Osteocyte (in vitro differentiated cells): Measurements from ENCODE around the gene NISCH. TPM values are rescaled to one million over a fixed set of nuclear protein-coding genes. Genes with fewer than 3 reads are reported as not detected.
A peak's percentile ranks its signal among the peaks of the same experiment; 100 is the strongest.

Source experiments
- DNase-seq: peaks from one replicate; pipeline ENCODE4 v3.0.0; 2021; ENCODE audit warnings: mixed read lengths; ENCODE audit not compliant: unreplicated experiment; ENCODE audit errors: extremely low spot score
- H3K27ac Mint-ChIP-seq: one replicate; pipeline ENCODE4 v1.8.0; 2021; ENCODE audit warnings: mild to moderate bottlenecking, mixed read lengths; ENCODE audit not compliant: unreplicated experiment
- H3K27me3 Mint-ChIP-seq: one replicate; pipeline ENCODE4 v1.8.0; 2021; ENCODE audit warnings: mixed read lengths; ENCODE audit not compliant: unreplicated experiment
- H3K36me3 Mint-ChIP-seq: one replicate; pipeline ENCODE4 v1.8.0; 2021; ENCODE audit warnings: mixed read lengths; ENCODE audit not compliant: unreplicated experiment
- H3K4me1 Mint-ChIP-seq: one replicate; pipeline ENCODE4 v1.8.0; 2021; ENCODE audit warnings: mixed read lengths; ENCODE audit not compliant: unreplicated experiment
- H3K4me3 Mint-ChIP-seq: one replicate; pipeline ENCODE4 v1.8.0; 2021; ENCODE audit warnings: mild to moderate bottlenecking, moderate library complexity, mixed read lengths; ENCODE audit not compliant: unreplicated experiment
- H3K9me3 Mint-ChIP-seq: one replicate; pipeline ENCODE4 v1.8.0; 2021; ENCODE audit warnings: mixed read lengths; ENCODE audit not compliant: unreplicated experiment
- CTCF ChIP-seq: fragments of 200-600 bp; sonication (generic); IDR thresholded peaks from 2 replicates; pipeline ENCODE4 v1.5.0; 2021; ENCODE audit warnings: antibody characterized with exemption, mild to moderate bottlenecking, moderate library complexity
- total RNA-seq: library from RNA; stranded (reverse); gene quantifications from 2 replicates; pipeline ENCODE4 v1.2.1, GENCODE V29; 2021

Gene NISCH
- total RNA-seq, 1 donor from 2014 or later, result 138 TPM

DNA sequence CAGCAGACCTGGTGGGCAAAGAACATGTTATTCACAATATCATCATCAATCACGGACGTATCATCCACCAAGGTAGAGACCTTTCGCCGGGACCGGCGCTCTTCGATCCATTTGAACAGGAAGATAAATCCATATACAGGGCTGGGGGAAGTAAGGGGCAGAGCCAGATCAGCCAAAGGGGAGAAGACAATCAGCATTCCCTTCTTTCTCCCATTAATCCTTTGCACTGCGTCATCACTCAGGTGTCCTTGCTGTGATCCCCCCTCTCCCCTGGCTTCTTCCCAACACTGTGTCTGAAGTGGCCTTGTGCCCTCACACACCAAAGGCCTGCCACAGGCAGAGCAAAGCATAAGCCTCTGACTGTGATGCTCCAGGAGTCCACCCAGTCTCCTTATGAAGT lies 46.9 kb upstream of the NISCH start:
- Mint-ChIP-seq H3K4me1 (peaks cover 36% of the 10 kb centered on the region), H3K27ac (peak overlapping the region; percentile 9), H3K4me3 (peak overlapping the region; percentile 81), H3K36me3 (peaks cover 17% of the 10 kb centered on the region), H3K9me3 (no peaks in the 10 kb centered on the region), H3K27me3 (no peaks in the 10 kb centered on the region)
- DNase-seq, result no peak
- TF ChIP-seq CTCF, result no peak

- Mint-ChIP-seq H3K4me3 (no peak overlapping the region), H3K27ac (no peak overlapping the region), H3K27me3 (no peaks in the 10 kb centered on the region), H3K36me3 (peaks cover 6% of the 10 kb centered on the region), H3K9me3 (no peaks in the 10 kb centered on the region), H3K4me1 (peaks cover 20% of the 10 kb centered on the region)
- no peak for DNase-seq
- no peak for TF ChIP-seq CTCF
These were observed 39.6 kb upstream of the NISCH start for GRCh38 chr3:52415800-52416199.

GRCh38 chr3:52420388-52420787 lies 35.0 kb upstream of the NISCH start:
- Mint-ChIP-seq H3K36me3 (peaks cover 4% of the 10 kb centered on the region), H3K4me3 (no peak overlapping the region), H3K4me1 (no peaks in the 10 kb centered on the region), H3K27me3 (no peaks in the 10 kb centered on the region), H3K9me3 (no peaks in the 10 kb centered on the region), H3K27ac (no peak overlapping the region)
- TF ChIP-seq CTCF, result no peak
- DNase-seq, result no peak

DNA sequence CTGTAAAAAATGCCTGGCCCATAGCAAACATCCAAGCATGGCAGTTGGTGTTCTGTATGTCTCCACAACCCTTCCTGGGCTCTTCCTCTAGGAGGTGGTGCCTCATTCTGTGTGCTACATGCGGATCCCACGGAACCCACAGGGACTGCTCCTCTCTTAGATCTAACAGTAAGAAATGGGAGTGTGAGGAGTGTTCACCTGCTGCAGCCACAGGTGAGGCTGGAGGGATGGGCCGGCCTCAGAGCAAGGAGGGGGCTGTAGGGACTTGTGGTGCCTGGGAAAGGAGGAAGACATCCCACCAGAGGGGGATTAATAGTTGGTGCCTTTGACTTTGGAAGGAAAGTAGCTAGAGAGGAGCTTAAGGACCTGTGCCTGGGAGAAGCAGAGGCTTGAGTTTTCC lies 32.7 kb upstream of the NISCH start:
- no peak for TF ChIP-seq CTCF
- Mint-ChIP-seq H3K4me3 (no peak overlapping the region), H3K36me3 (peaks cover 3% of the 10 kb centered on the region), H3K4me1 (no peaks in the 10 kb centered on the region), H3K27me3 (no peaks in the 10 kb centered on the region), H3K27ac (no peak overlapping the region), H3K9me3 (no peaks in the 10 kb centered on the region)
- no peak for DNase-seq

DNA sequence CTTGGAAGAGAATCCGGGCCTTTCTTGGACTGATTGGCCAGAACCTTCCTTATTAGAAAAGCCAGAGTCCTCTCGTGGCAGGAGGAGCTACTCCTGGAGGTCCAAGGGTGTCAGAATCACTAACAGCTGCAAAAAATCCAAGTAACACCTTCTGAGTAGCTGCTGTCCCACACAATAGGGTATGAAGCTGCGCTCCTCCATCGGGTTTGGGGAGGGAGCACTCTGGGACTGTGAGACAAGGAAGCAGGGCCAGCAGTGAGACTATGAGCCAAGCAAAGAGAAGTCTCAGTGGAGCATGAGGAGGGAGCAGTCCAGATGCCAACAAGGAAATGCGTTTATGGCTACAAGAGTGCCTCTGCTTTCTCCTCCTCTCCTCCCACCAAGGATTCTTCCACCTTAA lies 32.2 kb upstream of the NISCH start:
- no peaks in the 10 kb centered on the region for H3K4me1 Mint-ChIP-seq
- TF ChIP-seq CTCF, result no peak
- H3K27me3 Mint-ChIP-seq, result peaks cover 3% of the 10 kb centered on the region
- no peaks in the 10 kb centered on the region for H3K9me3 Mint-ChIP-seq
- no peak for DNase-seq
- no peak overlapping the region for H3K4me3 Mint-ChIP-seq
- H3K27ac Mint-ChIP-seq, result no peak overlapping the region
- peaks cover 3% of the 10 kb centered on the region for H3K36me3 Mint-ChIP-seq
